IPS-20b (cell line): Measurements from ENCODE around the gene PLEKHG4.

ENCODE experiments used
- H3K27ac ChIP-seq: one replicate; pipeline ENCODE4 v1.5.1; 2013; ENCODE audit warnings: low read length
- H3K27me3 ChIP-seq: 2 replicates; pipeline ENCODE4 v1.6.1; 2013; ENCODE audit warnings: mild to moderate bottlenecking, low read length, inconsistent platforms; ENCODE audit not compliant: insufficient read depth
- H3K36me3 ChIP-seq: 2 replicates; pipeline ENCODE4 v1.6.1; 2013; ENCODE audit warnings: low read depth, mild to moderate bottlenecking, inconsistent platforms, low read length, moderate library complexity; ENCODE audit not compliant: insufficient read depth
- H3K4me1 ChIP-seq: 2 replicates; pipeline ENCODE4 v1.6.1; 2013; ENCODE audit warnings: mild to moderate bottlenecking, control low read depth, inconsistent platforms, low read length, moderate library complexity; ENCODE audit not compliant: insufficient read depth
- H3K4me3 ChIP-seq: 2 replicates; pipeline ENCODE4 v1.5.1; 2013; ENCODE audit warnings: mild to moderate bottlenecking, low read length, inconsistent platforms
- H3K9ac ChIP-seq: 2 replicates; pipeline ENCODE4 v1.6.1; 2013; ENCODE audit warnings: low read depth, mild to moderate bottlenecking, inconsistent platforms, low read length, moderate library complexity
- H3K9me3 ChIP-seq: 2 replicates; pipeline ENCODE4 v1.6.1; 2013; ENCODE audit warnings: mild to moderate bottlenecking, low read depth, low read length, inconsistent platforms; ENCODE audit not compliant: insufficient read depth

Gene PLEKHG4

GRCh38 chr16:67238806-67239470, 40.4 kb upstream of the PLEKHG4 start:
- Histone ChIP-seq H3K27ac (no peak overlapping the region), H3K36me3 (peaks cover 52% of the 10 kb centered on the region), H3K4me1 (peaks cover 6% of the 10 kb centered on the region; the same call in 1 of the 2 replicates), H3K9me3 (no peaks in the 10 kb centered on the region), H3K27me3 (no peaks in the 10 kb centered on the region), H3K9ac (no peak overlapping the region), H3K4me3 (no peak overlapping the region)

- Histone ChIP-seq H3K4me1 (peaks cover 14% of the 10 kb centered on the region), H3K9ac (no peak overlapping the region), H3K27ac (no peak overlapping the region), H3K36me3 (peaks cover 39% of the 10 kb centered on the region), H3K9me3 (no peaks in the 10 kb centered on the region), H3K27me3 (no peaks in the 10 kb centered on the region), H3K4me3 (no peak overlapping the region)
These were observed 38.8 kb upstream of the PLEKHG4 start for GRCh38 chr16:67240506-67240905.

GRCh38 chr16:67241008-67241900, 38.1 kb upstream of the PLEKHG4 start:
- Histone ChIP-seq H3K4me3 (no peak overlapping the region), H3K27ac (peak overlapping the region; percentile 7), H3K9ac (peak overlapping the region; percentile 62; the same call in 1 of the 2 replicates), H3K36me3 (peaks cover 32% of the 10 kb centered on the region), H3K4me1 (peaks cover 17% of the 10 kb centered on the region), H3K27me3 (no peaks in the 10 kb centered on the region), H3K9me3 (no peaks in the 10 kb centered on the region)

GRCh38 chr16:67242138-67242730, 37.1 kb upstream of the PLEKHG4 start:
- no peak overlapping the region for H3K27ac ChIP-seq

GRCh38 chr16:67243481-67243880, 35.9 kb upstream of the PLEKHG4 start:
- Histone ChIP-seq H3K4me1 (peaks cover 24% of the 10 kb centered on the region), H3K36me3 (peaks cover 14% of the 10 kb centered on the region; the same call in 1 of the 2 replicates), H3K4me3 (no peak overlapping the region), H3K27ac (no peak overlapping the region), H3K9ac (no peak overlapping the region), H3K27me3 (peaks cover 10% of the 10 kb centered on the region), H3K9me3 (no peaks in the 10 kb centered on the region)

More at GRCh38 chr16:67242138-67242730, 37.1 kb upstream of the PLEKHG4 start:
- H3K4me1 ChIP-seq = peaks cover 17% of the 10 kb centered on the region
- no peaks in the 10 kb centered on the region for H3K9me3 ChIP-seq
- peaks cover 26% of the 10 kb centered on the region for H3K36me3 ChIP-seq
- no peak overlapping the region for H3K4me3 ChIP-seq
- H3K9ac ChIP-seq = 0 out of 2 replicates have a peak overlapping the region, but pooled peaks have one; percentile 21
- H3K27me3 ChIP-seq = no peaks in the 10 kb centered on the region

- Histone ChIP-seq H3K4me3 (peak overlapping the region; percentile 90; the same call in 1 of the 2 replicates), H3K27me3 (peaks cover 21% of the 10 kb centered on the region), H3K36me3 (peaks cover 3% of the 10 kb centered on the region; the same call in 1 of the 2 replicates), H3K4me1 (peaks cover 28% of the 10 kb centered on the region), H3K9ac (no peak overlapping the region), H3K27ac (no peak overlapping the region), H3K9me3 (no peaks in the 10 kb centered on the region)
These were observed 34.7 kb upstream of the PLEKHG4 start for GRCh38 chr16:67244387-67245185.

- peak overlapping the region; percentile 86; the same call in 1 of the 2 replicates for H3K9ac ChIP-seq
- no peak overlapping the region for H3K27ac ChIP-seq
- H3K4me3 ChIP-seq = peak overlapping the region; percentile 90
These were observed 34.1 kb upstream of the PLEKHG4 start for GRCh38 chr16:67245186-67245585.

GRCh38 chr16:67245674-67246080, 33.7 kb upstream of the PLEKHG4 start:
- peak overlapping the region; percentile 82 for H3K27ac ChIP-seq
- peak overlapping the region; percentile 86; the same call in 1 of the 2 replicates for H3K9ac ChIP-seq
- peaks cover 32% of the 10 kb centered on the region for H3K4me1 ChIP-seq
- no peaks in the 10 kb centered on the region for H3K36me3 ChIP-seq
- H3K9me3 ChIP-seq = no peaks in the 10 kb centered on the region
- peaks cover 32% of the 10 kb centered on the region for H3K27me3 ChIP-seq
- H3K4me3 ChIP-seq = peak overlapping the region; percentile 90

More at GRCh38 chr16:67245186-67245585, 34.1 kb upstream of the PLEKHG4 start:
- Histone ChIP-seq H3K36me3 (no peaks in the 10 kb centered on the region), H3K27me3 (peaks cover 27% of the 10 kb centered on the region), H3K9me3 (no peaks in the 10 kb centered on the region), H3K4me1 (peaks cover 32% of the 10 kb centered on the region)

- Histone ChIP-seq H3K36me3 (no peaks in the 10 kb centered on the region), H3K27ac (peak overlapping the region; percentile 82), H3K4me1 (peaks cover 32% of the 10 kb centered on the region), H3K27me3 (peaks cover 37% of the 10 kb centered on the region), H3K4me3 (peak overlapping the region; percentile 90), H3K9ac (peak overlapping the region; percentile 86), H3K9me3 (no peaks in the 10 kb centered on the region)
These were observed 33.1 kb upstream of the PLEKHG4 start for GRCh38 chr16:67246081-67246755.

- H3K4me3 ChIP-seq = peak overlapping the region; percentile 90
- peaks cover 37% of the 10 kb centered on the region for H3K27me3 ChIP-seq
- H3K9me3 ChIP-seq = no peaks in the 10 kb centered on the region
- H3K4me1 ChIP-seq = peaks cover 28% of the 10 kb centered on the region
- H3K27ac ChIP-seq = no peak overlapping the region
- H3K9ac ChIP-seq = peak overlapping the region; percentile 86; the same call in 1 of the 2 replicates
- H3K36me3 ChIP-seq = no peaks in the 10 kb centered on the region
These were observed 32.6 kb upstream of the PLEKHG4 start for GRCh38 chr16:67246756-67247191.
